Measurements from ENCODE around the gene MYO1H. TPM values are rescaled to one million over a fixed set of nuclear protein-coding genes. Genes with fewer than 3 reads are reported as not detected.

The MYO1H gene
- total RNA-seq, 1 donor = not detected

DNA sequence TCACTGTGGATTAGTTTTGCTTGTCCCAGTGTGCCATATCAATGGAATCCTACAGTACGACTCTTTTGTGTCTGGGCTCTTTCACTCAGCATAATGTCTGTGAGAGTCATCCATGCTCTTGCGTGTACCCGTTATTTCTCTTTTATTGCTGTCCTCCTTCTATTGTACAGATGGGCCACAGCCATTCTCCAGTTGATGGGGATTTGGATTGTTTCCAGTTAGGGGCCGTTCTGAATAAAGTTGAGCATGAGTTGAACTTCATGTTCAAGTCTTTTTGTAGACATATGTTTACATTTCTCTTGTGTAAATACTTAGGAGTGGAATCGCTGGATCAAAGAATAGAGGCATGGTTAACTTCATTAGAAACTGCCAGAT, 38.3 kb downstream of the MYO1H start:
- no peak overlapping the region for H3K4me3 ChIP-seq (ENCODE audit: insufficient read depth, low read length)
- TF ChIP-seq, protein P1, sequence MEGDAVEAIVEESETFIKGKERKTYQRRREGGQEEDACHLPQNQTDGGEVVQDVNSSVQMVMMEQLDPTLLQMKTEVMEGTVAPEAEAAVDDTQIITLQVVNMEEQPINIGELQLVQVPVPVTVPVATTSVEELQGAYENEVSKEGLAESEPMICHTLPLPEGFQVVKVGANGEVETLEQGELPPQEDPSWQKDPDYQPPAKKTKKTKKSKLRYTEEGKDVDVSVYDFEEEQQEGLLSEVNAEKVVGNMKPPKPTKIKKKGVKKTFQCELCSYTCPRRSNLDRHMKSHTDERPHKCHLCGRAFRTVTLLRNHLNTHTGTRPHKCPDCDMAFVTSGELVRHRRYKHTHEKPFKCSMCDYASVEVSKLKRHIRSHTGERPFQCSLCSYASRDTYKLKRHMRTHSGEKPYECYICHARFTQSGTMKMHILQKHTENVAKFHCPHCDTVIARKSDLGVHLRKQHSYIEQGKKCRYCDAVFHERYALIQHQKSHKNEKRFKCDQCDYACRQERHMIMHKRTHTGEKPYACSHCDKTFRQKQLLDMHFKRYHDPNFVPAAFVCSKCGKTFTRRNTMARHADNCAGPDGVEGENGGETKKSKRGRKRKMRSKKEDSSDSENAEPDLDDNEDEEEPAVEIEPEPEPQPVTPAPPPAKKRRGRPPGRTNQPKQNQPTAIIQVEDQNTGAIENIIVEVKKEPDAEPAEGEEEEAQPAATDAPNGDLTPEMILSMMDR (IDR thresholded peaks at IDR 0.05; ENCODE audit: extremely low read depth, low read depth, low read length) = no peak
- H3K27me3 ChIP-seq (ENCODE audit: insufficient read depth, low read length) = peaks cover 7% of the 10 kb centered on the region
- no peak overlapping the region for H3K27ac ChIP-seq (ENCODE audit: low read depth, low read length)
- H3K4me1 ChIP-seq (ENCODE audit: insufficient read depth, low read length) = no peaks in the 10 kb centered on the region
- H3K79me2 ChIP-seq (ENCODE audit: insufficient read depth, low read length) = no peaks in the 10 kb centered on the region
- no peaks in the 10 kb centered on the region for H3K36me3 ChIP-seq (ENCODE audit: insufficient read depth, low read length)
- no peaks in the 10 kb centered on the region for H3K9me3 ChIP-seq (ENCODE audit: low read depth, low read length)
- H4K20me1 ChIP-seq (ENCODE audit: insufficient read depth, low read length) = no peaks in the 10 kb centered on the region
- no peak overlapping the region for H2AFZ ChIP-seq (ENCODE audit: low read length)
- DNase-seq (ENCODE audit: insufficient read length, low spot score, missing footprints) = no peak
- no peak overlapping the region for H3K4me2 ChIP-seq (ENCODE audit: insufficient read depth, low read length)

DNA sequence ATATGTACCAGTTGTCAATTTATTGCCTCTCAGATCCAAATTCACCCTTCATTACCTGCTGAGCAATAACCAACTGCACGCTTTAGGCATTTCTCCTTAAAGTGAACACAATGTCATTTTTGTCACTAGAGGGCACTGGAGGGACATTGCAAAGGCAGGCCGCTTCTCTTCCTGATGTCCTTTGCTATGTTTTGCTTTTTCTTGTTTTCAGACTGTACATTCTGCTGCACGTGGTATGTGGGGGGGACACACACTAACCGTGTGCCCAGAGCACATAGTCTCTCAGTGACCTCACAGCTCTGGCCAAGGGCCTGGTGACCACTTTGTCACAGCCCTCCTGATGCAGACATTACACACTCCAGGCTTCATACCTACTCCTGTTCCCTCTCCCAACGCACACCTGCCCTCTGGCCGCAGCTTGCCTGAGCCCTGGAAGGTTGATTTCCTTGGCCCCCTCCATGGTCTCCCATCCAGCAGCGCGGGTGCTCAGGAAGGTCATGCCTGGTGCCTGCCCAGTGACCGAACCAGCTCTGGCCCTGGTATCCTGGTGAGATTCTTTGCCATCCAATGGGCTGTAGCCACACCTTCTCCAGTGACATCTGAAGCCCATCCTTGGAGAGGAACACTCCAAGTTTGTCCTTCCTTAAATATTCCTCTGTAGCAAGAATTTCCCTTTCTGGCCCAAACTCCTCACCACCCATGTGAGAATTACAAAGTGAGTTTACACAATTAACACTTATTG, 39.9 kb downstream of the MYO1H start:
- Histone ChIP-seq H3K4me1 (ENCODE audit: insufficient read depth, low read length) (no peaks in the 10 kb centered on the region), H3K27ac (ENCODE audit: low read depth, low read length) (no peak overlapping the region), H3K27me3 (ENCODE audit: insufficient read depth, low read length) (peaks cover 2% of the 10 kb centered on the region), H3K4me2 (ENCODE audit: insufficient read depth, low read length) (no peak overlapping the region), H3K36me3 (ENCODE audit: insufficient read depth, low read length) (no peaks in the 10 kb centered on the region), H3K79me2 (ENCODE audit: insufficient read depth, low read length) (no peaks in the 10 kb centered on the region), H3K9me3 (ENCODE audit: low read depth, low read length) (no peaks in the 10 kb centered on the region), H3K4me3 (ENCODE audit: insufficient read depth, low read length) (no peak overlapping the region), H2AFZ (ENCODE audit: low read length) (no peak overlapping the region), H4K20me1 (ENCODE audit: insufficient read depth, low read length) (no peaks in the 10 kb centered on the region)
- no peak for DNase-seq (ENCODE audit: insufficient read length, low spot score, missing footprints)
- TF ChIP-seq, protein P1 (IDR thresholded peaks at IDR 0.05; ENCODE audit: extremely low read depth, low read depth, low read length) = peak; percentile 31

DNA sequence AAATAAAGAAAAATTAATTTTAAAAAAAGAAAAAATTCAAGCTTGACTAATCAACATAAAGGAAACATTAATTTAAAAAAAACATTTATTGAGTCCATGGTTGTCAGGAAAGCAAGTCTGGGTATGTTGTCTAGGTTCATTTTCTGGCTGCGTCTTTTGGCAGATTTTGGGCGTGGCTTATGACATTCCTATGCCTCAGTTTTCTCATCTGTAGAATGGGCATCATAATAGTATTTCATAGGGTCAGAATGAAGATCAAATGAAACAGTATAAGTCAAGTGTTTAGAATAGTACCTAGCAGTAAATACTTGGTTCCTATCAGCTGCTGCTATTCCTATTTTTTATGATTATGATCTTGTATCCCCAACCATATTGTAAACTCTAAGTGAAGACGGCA, 40.5 kb downstream of the MYO1H start:
- Histone ChIP-seq H3K27ac (ENCODE audit: low read depth, low read length) (no peak overlapping the region), H3K9me3 (ENCODE audit: low read depth, low read length) (no peaks in the 10 kb centered on the region), H2AFZ (ENCODE audit: low read length) (no peak overlapping the region), H3K4me3 (ENCODE audit: insufficient read depth, low read length) (no peak overlapping the region), H4K20me1 (ENCODE audit: insufficient read depth, low read length) (no peaks in the 10 kb centered on the region), H3K4me2 (ENCODE audit: insufficient read depth, low read length) (no peak overlapping the region), H3K4me1 (ENCODE audit: insufficient read depth, low read length) (no peaks in the 10 kb centered on the region), H3K36me3 (ENCODE audit: insufficient read depth, low read length) (no peaks in the 10 kb centered on the region), H3K27me3 (ENCODE audit: insufficient read depth, low read length) (peaks cover 2% of the 10 kb centered on the region), H3K79me2 (ENCODE audit: insufficient read depth, low read length) (no peaks in the 10 kb centered on the region)
- TF ChIP-seq, protein P1 (IDR thresholded peaks at IDR 0.05; ENCODE audit: extremely low read depth, low read depth, low read length) = no peak
- no peak for DNase-seq (ENCODE audit: insufficient read length, low spot score, missing footprints)

DNA sequence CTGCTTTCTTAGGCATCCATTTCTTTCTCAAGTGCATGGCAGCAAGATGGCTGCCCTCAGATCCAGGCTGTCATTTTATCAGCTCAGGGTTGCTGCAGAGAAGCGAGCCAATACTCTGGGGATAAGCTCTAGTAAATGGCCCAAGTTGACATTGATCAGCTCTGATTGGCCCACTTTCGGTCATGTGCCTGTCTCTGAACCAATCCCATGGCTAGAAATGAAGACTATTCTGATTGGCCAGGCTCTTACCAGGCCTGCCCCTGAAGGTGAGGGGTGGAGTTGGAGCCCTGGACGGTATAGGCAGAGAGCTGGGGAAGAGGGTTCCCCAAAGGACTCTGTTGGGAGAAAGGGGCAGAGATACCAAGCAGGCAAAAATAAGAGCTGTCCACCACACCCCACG, 41.4 kb downstream of the MYO1H start:
- no peaks in the 10 kb centered on the region for H3K79me2 ChIP-seq (ENCODE audit: insufficient read depth, low read length)
- no peaks in the 10 kb centered on the region for H3K9me3 ChIP-seq (ENCODE audit: low read depth, low read length)
- no peaks in the 10 kb centered on the region for H3K36me3 ChIP-seq (ENCODE audit: insufficient read depth, low read length)
- no peak overlapping the region for H3K4me2 ChIP-seq (ENCODE audit: insufficient read depth, low read length)
- no peak for DNase-seq (ENCODE audit: insufficient read length, low spot score, missing footprints)
- no peaks in the 10 kb centered on the region for H3K4me1 ChIP-seq (ENCODE audit: insufficient read depth, low read length)
- H2AFZ ChIP-seq (ENCODE audit: low read length) = no peak overlapping the region
- TF ChIP-seq, protein P1 (IDR thresholded peaks at IDR 0.05; ENCODE audit: extremely low read depth, low read depth, low read length) = no peak
- no peak overlapping the region for H3K4me3 ChIP-seq (ENCODE audit: insufficient read depth, low read length)
- H3K27me3 ChIP-seq (ENCODE audit: insufficient read depth, low read length) = no peaks in the 10 kb centered on the region
- no peak overlapping the region for H3K27ac ChIP-seq (ENCODE audit: low read depth, low read length)
- H4K20me1 ChIP-seq (ENCODE audit: insufficient read depth, low read length) = no peaks in the 10 kb centered on the region
